OCI-M1 (cell line): ENCODE data around the gene SSTR3.

Experiments
- DNase-seq: peaks from one replicate; lab custom pipeline; 2025; lab: John Stamatoyannopoulos, UW

Gene SSTR3

GRCh38 chr22:37229012-37229804 lies 16.9 kb upstream of the SSTR3 start:
- DNase-seq = no peak

GRCh38 chr22:37228106-37229011 lies 16.1 kb upstream of the SSTR3 start:
- DNase-seq = no peak

- DNase-seq = no peak
Observed at GRCh38 chr22:37226514-37226913, 14.2 kb upstream of the SSTR3 start.

GRCh38 chr22:37226087-37226486 lies 13.8 kb upstream of the SSTR3 start:
- no peak for DNase-seq

GRCh38 chr22:37225481-37225880 lies 13.2 kb upstream of the SSTR3 start:
- DNase-seq = peak; percentile 11

- no peak for DNase-seq
Observed at GRCh38 chr22:37224757-37225420, 12.6 kb upstream of the SSTR3 start.

- no peak for DNase-seq
Observed at GRCh38 chr22:37223965-37224551, 11.8 kb upstream of the SSTR3 start.

- no peak for DNase-seq
Observed at GRCh38 chr22:37222440-37222971, 10.2 kb upstream of the SSTR3 start.

GRCh38 chr22:37221424-37222333 lies 9.4 kb upstream of the SSTR3 start:
- no peak for DNase-seq

GRCh38 chr22:37220543-37220981 lies 8.3 kb upstream of the SSTR3 start:
- no peak for DNase-seq

- no peak for DNase-seq
Observed at GRCh38 chr22:37219533-37219932, 7.3 kb upstream of the SSTR3 start.

- DNase-seq = no peak
Observed at GRCh38 chr22:37218771-37219411, 6.6 kb upstream of the SSTR3 start.

GRCh38 chr22:37218399-37218770 lies 6.1 kb upstream of the SSTR3 start:
- DNase-seq = no peak

- DNase-seq = no peak
Observed at GRCh38 chr22:37215890-37216289, 3.6 kb upstream of the SSTR3 start.

GRCh38 chr22:37214731-37215030 lies 2.4 kb upstream of the SSTR3 start:
- no peak for DNase-seq

- DNase-seq = no peak
Observed at GRCh38 chr22:37213941-37214730, 1.9 kb upstream of the SSTR3 start.

GRCh38 chr22:37213218-37213855 lies 1.1 kb upstream of the SSTR3 start:
- no peak for DNase-seq

- no peak for DNase-seq
Observed at GRCh38 chr22:37211866-37212173, 457 bp downstream of the SSTR3 start.

- no peak for DNase-seq
Observed at GRCh38 chr22:37211075-37211865, 1.0 kb downstream of the SSTR3 start.
